B cell (primary cell): ENCODE results near the gene FMN1.

Experiments
- CTCF ChIP-seq: fragments of 200-600 bp; IDR thresholded peaks from one replicate; pipeline ENCODE4 v1.8.0; 2022; ENCODE audit warnings: antibody characterized with exemption, mild to moderate bottlenecking
- EZH2 ChIP-seq: IDR thresholded peaks from 2 replicates; pipeline ENCODE4 v1.6.1; 2012; ENCODE audit warnings: borderline replicate concordance, low read depth, mild to moderate bottlenecking, moderate library complexity, low read length; ENCODE audit not compliant: insufficient read depth, poor library complexity, severe bottlenecking

DNA sequence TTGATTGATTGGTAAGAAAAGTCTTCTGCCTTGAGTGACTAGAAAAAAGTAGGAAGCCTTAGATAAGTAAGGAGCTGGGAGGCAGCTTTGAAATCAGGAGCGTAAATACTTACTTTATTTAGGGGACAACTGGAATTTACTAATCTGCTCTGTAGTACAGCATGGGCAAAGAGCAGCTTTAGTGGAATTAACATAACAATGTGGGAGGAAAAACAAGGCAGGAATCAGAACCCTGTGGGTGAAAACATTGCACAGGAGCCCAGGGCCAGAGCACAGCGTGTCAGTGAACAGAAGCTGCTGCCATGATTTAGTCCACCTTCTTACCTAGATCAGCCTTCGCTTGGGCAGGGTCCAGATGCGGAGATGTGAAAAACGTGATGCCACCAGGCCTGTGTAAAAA lies 14.6 kb downstream of the FMN1 start:
- TF ChIP-seq CTCF: no peak
- no peak for TF ChIP-seq EZH2
